Activated CD8-positive, alpha-beta memory T cell treated with anti-CD3 and anti-CD28 coated beads for 4 hours (primary cell): ENCODE measurements around the gene PTH2.

Source experiments
- DNase-seq, 2 donors: peaks; one replicate each; pipeline ENCODE4 v3.0.0-alpha.2; 2020; ENCODE audit warnings: low read depth in 2 of 2

The PTH2 gene

GRCh38 chr19:49430678-49431329 lies 7.6 kb upstream of the PTH2 start:
- DNase-seq: no peak

GRCh38 chr19:49430172-49430677 lies 7.0 kb upstream of the PTH2 start:
- DNase-seq: no peak

- no peak for DNase-seq
Observed at GRCh38 chr19:49428547-49429451, 5.6 kb upstream of the PTH2 start.

- no peak for DNase-seq
Observed at GRCh38 chr19:49427855-49428546, 4.8 kb upstream of the PTH2 start.

- DNase-seq: no peak
Observed at GRCh38 chr19:49427339-49427738, 4.1 kb upstream of the PTH2 start.

GRCh38 chr19:49425922-49426592 lies 2.8 kb upstream of the PTH2 start:
- DNase-seq: no peak

- no peak for DNase-seq
Observed at GRCh38 chr19:49425178-49425577, 1.9 kb upstream of the PTH2 start, which contains the start of gene GFY. Gene GFY, plus strand, starts transcription at chr19:49425388. Its CDS starts 1,043 bp downstream, at chr19:49426431.

GRCh38 chr19:49423985-49424303 lies 703 bp upstream of the PTH2 start:
- DNase-seq: no peak

- no peak for DNase-seq
Observed at GRCh38 chr19:49422407-49423070, 702 bp downstream of the PTH2 start.

- DNase-seq: no peak
Observed at GRCh38 chr19:49421878-49422202, 1.4 kb downstream of the PTH2 start.

- DNase-seq: no peak
Observed at GRCh38 chr19:49421039-49421877, 2.0 kb downstream of the PTH2 start.

GRCh38 chr19:49420227-49420626 lies 3.0 kb downstream of the PTH2 start:
- DNase-seq: no peak

- DNase-seq: no peak
Observed at GRCh38 chr19:49419173-49419572, 4.1 kb downstream of the PTH2 start.

- DNase-seq: no peak
Observed at GRCh38 chr19:49418511-49418910, 4.7 kb downstream of the PTH2 start.

- no peak for DNase-seq
Observed at GRCh38 chr19:49417088-49417487, 6.2 kb downstream of the PTH2 start.

- DNase-seq: no peak
Observed at GRCh38 chr19:49415810-49416200, 7.4 kb downstream of the PTH2 start.

- DNase-seq: no peak
Observed at GRCh38 chr19:49415102-49415809, 8.0 kb downstream of the PTH2 start.

- no peak for DNase-seq
Observed at GRCh38 chr19:49414256-49414655, 9.0 kb downstream of the PTH2 start.

- no peak for DNase-seq
Observed at GRCh38 chr19:49413348-49413747, 9.9 kb downstream of the PTH2 start.
